ENCODE data around the gene ODF2L. TPM values are rescaled to one million over a fixed set of nuclear protein-coding genes. Genes with fewer than 3 reads are reported as not detected.

ODF2L gene
- total RNA-seq (2021) (24.4 to 31.0 TPM (median 30.2 TPM) in 3 replicates), Bru-seq, nascent RNA (percentile 85 among the genes with signal in this experiment)
- long read RNA-seq, experiment 1, full-length matches to known transcripts: 6 of 58 reads
- long read RNA-seq, experiment 1, partial matches to known transcripts: 10 of 58 reads
- long read RNA-seq, experiment 1, other reads (novel, unspliced or antisense): 42 of 58 reads
- long read RNA-seq, experiment 2, partial matches to known transcripts: 6 of 17 reads
- long read RNA-seq, experiment 2, other reads (novel, unspliced or antisense): 10 of 17 reads
- long read RNA-seq, experiment 3, partial matches to known transcripts: 2 of 15 reads
- long read RNA-seq, experiment 3, other reads (novel, unspliced or antisense): 9 of 15 reads

GRCh38 chr1:86395751-86396497 is at the start of gene ODF2L:
ODF2L (minus strand) TSS chr1:86396323; CDS start chr1:86387027, 9,296 bp downstream.
- CTCF ChIA-PET: interaction anchor here (0.6 to 1.7 kb wide), 8 partner anchors 16 to 309 kb away, joined by 3 to 14 read pairs (median 4); partner anchors contain the start of gene SH3GLB1
- peaks cover 7% of the 10 kb centered on the region for H3K27me3 Mint-ChIP-seq (ENCODE audit: low read depth)
- H3K36me3 Mint-ChIP-seq: no peaks in the 10 kb centered on the region
- H3K4me1 Mint-ChIP-seq: peaks cover 15% of the 10 kb centered on the region
- 0 out of 2 replicates have a peak, but pooled peaks have one; percentile 15 for TF ChIP-seq NFYB (CRISPR knock-in tag; conservative IDR thresholded peaks at IDR 0.05; ENCODE audit: low read depth)
- TF ChIP-seq ZBTB21 (CRISPR knock-in tag; IDR thresholded peaks at IDR 0.05; ENCODE audit: borderline replicate concordance): peak; percentile 78; the same call in 1 of the 2 replicates
- TF ChIP-seq ZNF532 (CRISPR knock-in tag; IDR thresholded peaks at IDR 0.05; ENCODE audit: borderline replicate concordance): no peak
- TF ChIP-seq MAX (CRISPR knock-in tag; IDR thresholded peaks at IDR 0.05): peak; percentile 75
- TF ChIP-seq ETV6 (CRISPR knock-in tag; IDR thresholded peaks at IDR 0.05): peak; percentile 85
- TF ChIP-seq SMAD4 (CRISPR knock-in tag; IDR thresholded peaks at IDR 0.05): no peak
- no peak for TF ChIP-seq RELA (CRISPR knock-in tag; IDR thresholded peaks at IDR 0.05; ENCODE audit: borderline replicate concordance)
- no peak for TF ChIP-seq TEAD1 (CRISPR knock-in tag; IDR thresholded peaks at IDR 0.05)
- TF ChIP-seq FOXP4 (CRISPR knock-in tag; IDR thresholded peaks at IDR 0.05): peak; percentile 48; the same call in 1 of the 2 replicates
- peak; percentile 74 for TF ChIP-seq SP1 (CRISPR knock-in tag; conservative IDR thresholded peaks at IDR 0.05)
- TF ChIP-seq HMGA2 (CRISPR knock-in tag; IDR thresholded peaks at IDR 0.05): no peak
- 0 out of 2 replicates have a peak, but pooled peaks have one; percentile 12 for TF ChIP-seq ZNF121 (CRISPR knock-in tag; IDR thresholded peaks at IDR 0.05)
- TF ChIP-seq ATF6 (CRISPR knock-in tag; IDR thresholded peaks at IDR 0.05): no peak
- peak; percentile 62; the same call in 1 of the 2 replicates for TF ChIP-seq CREM (CRISPR knock-in tag; IDR thresholded peaks at IDR 0.05)
- 0 out of 2 replicates have a peak, but pooled peaks have one; percentile 35 for TF ChIP-seq MYBL2 (CRISPR knock-in tag; IDR thresholded peaks at IDR 0.05)
- TF ChIP-seq CREB1 (CRISPR knock-in tag; IDR thresholded peaks at IDR 0.05): 0 out of 2 replicates have a peak, but pooled peaks have one; percentile 25
- TF ChIP-seq MLX (CRISPR knock-in tag; IDR thresholded peaks at IDR 0.05): 0 out of 2 replicates have a peak, but pooled peaks have one; percentile 51
- H3K27ac Mint-ChIP-seq: peak within 1 kb of the TSS; percentile 91
- ATAC-seq (peak; percentile 99), DNase-seq (ENCODE audit: low spot score) (peak; percentile 91)
- H3K4me3 Mint-ChIP-seq: peak within 1 kb of the TSS; percentile 81
- POLR2A ChIA-PET: interaction anchor here (0.6 to 1.0 kb wide), 3 partner anchors 34 to 1383 kb away, joined by 3 to 4 read pairs (median 3); no protein-coding TSS in a partner anchor
- H3K9me3 Mint-ChIP-seq: no peaks in the 10 kb centered on the region

Data from WTC11 (cell line).